Measurements from ENCODE around the gene PROC.

The PROC gene

GRCh38 chr2:127404466-127405254 is 13.6 kb upstream of the PROC start:
- Histone ChIP-seq H3K27me3 (no peaks in the 10 kb centered on the region), H3K36me3 (no peaks in the 10 kb centered on the region), H3K27ac (no peak overlapping the region), H3K4me3 (ENCODE audit: low read depth in 1 of 2, low read length in 1 of 2) (no peak overlapping the region), H3K9me3 (no peaks in the 10 kb centered on the region), H3K4me1 (ENCODE audit: control insufficient read depth in 1 of 2, insufficient read depth in 1 of 2, low read depth in 1 of 2, low read length in 1 of 2) (peaks cover 16 to 17% of the 10 kb centered on the region in 2 experiments)
- TF ChIP-seq CTCF (IDR thresholded peaks at IDR 0.05) = no peak

GRCh38 chr2:127405255-127405610 is 13.0 kb upstream of the PROC start:
- H3K27me3 ChIP-seq = no peaks in the 10 kb centered on the region
- no peaks in the 10 kb centered on the region for H3K9me3 ChIP-seq
- peaks cover 16 to 17% of the 10 kb centered on the region in 2 experiments for H3K4me1 ChIP-seq (ENCODE audit: control insufficient read depth in 1 of 2, insufficient read depth in 1 of 2, low read depth in 1 of 2, low read length in 1 of 2)
- TF ChIP-seq CTCF (IDR thresholded peaks at IDR 0.05) = no peak
- no peak overlapping the region for H3K27ac ChIP-seq
- H3K36me3 ChIP-seq = no peaks in the 10 kb centered on the region
- no peak overlapping the region for H3K4me3 ChIP-seq (ENCODE audit: low read depth in 1 of 2, low read length in 1 of 2)

- TF ChIP-seq CTCF (IDR thresholded peaks at IDR 0.05) = no peak
- H3K27me3 ChIP-seq = no peaks in the 10 kb centered on the region
- H3K9me3 ChIP-seq = no peaks in the 10 kb centered on the region
- H3K27ac ChIP-seq = no peak overlapping the region
- H3K4me3 ChIP-seq (ENCODE audit: low read depth in 1 of 2, low read length in 1 of 2) = no peak overlapping the region
- peaks cover 27% of the 10 kb centered on the region in 2 experiments for H3K4me1 ChIP-seq (ENCODE audit: control insufficient read depth in 1 of 2, insufficient read depth in 1 of 2, low read depth in 1 of 2, low read length in 1 of 2)
- no peaks in the 10 kb centered on the region for H3K36me3 ChIP-seq
Measured at GRCh38 chr2:127406454-127406853, 11.8 kb upstream of the PROC start.

GRCh38 chr2:127407091-127407490 is 11.1 kb upstream of the PROC start:
- Histone ChIP-seq H3K4me1 (ENCODE audit: control insufficient read depth in 1 of 2, insufficient read depth in 1 of 2, low read depth in 1 of 2, low read length in 1 of 2) (peaks cover 33% of the 10 kb centered on the region in 2 experiments), H3K4me3 (ENCODE audit: low read depth in 1 of 2, low read length in 1 of 2) (no peak overlapping the region), H3K9me3 (no peaks in the 10 kb centered on the region), H3K27ac (peak overlapping the region; percentile 95), H3K36me3 (no peaks in the 10 kb centered on the region), H3K27me3 (no peaks in the 10 kb centered on the region)
- TF ChIP-seq CTCF (IDR thresholded peaks at IDR 0.05) = no peak

GRCh38 chr2:127407661-127408003 is 10.6 kb upstream of the PROC start:
- H3K36me3 ChIP-seq = no peaks in the 10 kb centered on the region
- H3K4me3 ChIP-seq (ENCODE audit: low read depth in 1 of 2, low read length in 1 of 2) = peak overlapping the region; percentile 60 to 72
- TF ChIP-seq CTCF (IDR thresholded peaks at IDR 0.05) = no peak
- H3K27ac ChIP-seq = peak overlapping the region; percentile 95
- H3K4me1 ChIP-seq (ENCODE audit: control insufficient read depth in 1 of 2, insufficient read depth in 1 of 2, low read depth in 1 of 2, low read length in 1 of 2) = peaks cover 38 to 39% of the 10 kb centered on the region in 2 experiments
- H3K27me3 ChIP-seq = no peaks in the 10 kb centered on the region
- no peaks in the 10 kb centered on the region for H3K9me3 ChIP-seq
